Central memory CD8-positive, alpha-beta T cell (primary cell): Measurements from ENCODE around the gene PRSS8.

Experiments
- ATAC-seq: fragments of 150-1000 bp; cut with Tn5 transposase; replicated peaks from 2 replicates; pipeline ENCODE4 v1.10.0; 2022; ENCODE audit warnings: mild to moderate bottlenecking, moderate FRiP score, moderate number of reproducible peaks; ENCODE audit not compliant: poor library complexity, severe bottlenecking; ENCODE audit errors: extremely low read depth
- DNase-seq, 2 donors: peaks; one replicate each; pipeline ENCODE4 v3.0.0; 2021; ENCODE audit warnings: low spot score in 2 of 2
- H3K27ac Mint-ChIP-seq: one replicate; pipeline ENCODE4 v1.8.0; 2022; ENCODE audit warnings: low read depth, mild to moderate bottlenecking, moderate library complexity, mixed read lengths
- H3K27me3 Mint-ChIP-seq: one replicate; pipeline ENCODE4 v1.8.0; 2022; ENCODE audit warnings: mixed read lengths
- H3K36me3 Mint-ChIP-seq: one replicate; pipeline ENCODE4 v1.8.0; 2022; ENCODE audit warnings: mild to moderate bottlenecking, moderate library complexity, mixed read lengths; ENCODE audit not compliant: insufficient read depth
- H3K4me1 Mint-ChIP-seq: one replicate; pipeline ENCODE4 v1.8.0; 2022; ENCODE audit warnings: mixed read lengths
- H3K4me3 Mint-ChIP-seq: one replicate; pipeline ENCODE4 v1.8.0; 2022; ENCODE audit warnings: mild to moderate bottlenecking, moderate library complexity, mixed read lengths
- H3K9me3 Mint-ChIP-seq: one replicate; pipeline ENCODE4 v1.8.0; 2022; ENCODE audit warnings: mixed read lengths

The PRSS8 gene

GRCh38 chr16:31085873-31086628, 49.5 kb downstream of the PRSS8 start:
- H3K4me1 Mint-ChIP-seq = peaks cover 13% of the 10 kb centered on the region
- no peaks in the 10 kb centered on the region for H3K9me3 Mint-ChIP-seq
- peaks cover 8% of the 10 kb centered on the region for H3K36me3 Mint-ChIP-seq
- ATAC-seq (no peak), DNase-seq (no peak)
- no peak overlapping the region for H3K4me3 Mint-ChIP-seq
- no peaks in the 10 kb centered on the region for H3K27me3 Mint-ChIP-seq
- H3K27ac Mint-ChIP-seq = peak overlapping the region; percentile 73

GRCh38 chr16:31085411-31085810, 50.1 kb downstream of the PRSS8 start:
- no peak for DNase-seq
- Mint-ChIP-seq H3K27ac (peak overlapping the region; percentile 73), H3K4me1 (peaks cover 13% of the 10 kb centered on the region)

GRCh38 chr16:31084584-31085302, 50.8 kb downstream of the PRSS8 start:
- Mint-ChIP-seq H3K27me3 (no peaks in the 10 kb centered on the region), H3K9me3 (no peaks in the 10 kb centered on the region), H3K36me3 (peaks cover 12% of the 10 kb centered on the region), H3K27ac (no peak overlapping the region), H3K4me3 (no peak overlapping the region), H3K4me1 (peaks cover 13% of the 10 kb centered on the region)
- DNase-seq = no peak
- ATAC-seq = no peak

More at GRCh38 chr16:31085411-31085810, 50.1 kb downstream of the PRSS8 start:
- H3K27me3 Mint-ChIP-seq = no peaks in the 10 kb centered on the region
- H3K4me3 Mint-ChIP-seq = no peak overlapping the region
- peaks cover 9% of the 10 kb centered on the region for H3K36me3 Mint-ChIP-seq
- H3K9me3 Mint-ChIP-seq = no peaks in the 10 kb centered on the region
- ATAC-seq = no peak

GRCh38 chr16:31083981-31084380, 51.5 kb downstream of the PRSS8 start:
- no peak overlapping the region for H3K27ac Mint-ChIP-seq
- DNase-seq = no peak
- peaks cover 13% of the 10 kb centered on the region for H3K4me1 Mint-ChIP-seq
- no peaks in the 10 kb centered on the region for H3K9me3 Mint-ChIP-seq
- no peak for ATAC-seq
- H3K36me3 Mint-ChIP-seq = peaks cover 12% of the 10 kb centered on the region
- H3K27me3 Mint-ChIP-seq = no peaks in the 10 kb centered on the region
- H3K4me3 Mint-ChIP-seq = no peak overlapping the region

GRCh38 chr16:31083556-31083955, 52.0 kb downstream of the PRSS8 start:
- Mint-ChIP-seq H3K27me3 (no peaks in the 10 kb centered on the region), H3K27ac (no peak overlapping the region), H3K4me3 (no peak overlapping the region), H3K36me3 (peaks cover 12% of the 10 kb centered on the region), H3K4me1 (peaks cover 13% of the 10 kb centered on the region), H3K9me3 (no peaks in the 10 kb centered on the region)
- ATAC-seq (no peak), DNase-seq (no peak)

- no peak for ATAC-seq
- Mint-ChIP-seq H3K27me3 (no peaks in the 10 kb centered on the region), H3K4me1 (peaks cover 13% of the 10 kb centered on the region), H3K4me3 (no peak overlapping the region), H3K27ac (no peak overlapping the region), H3K9me3 (no peaks in the 10 kb centered on the region), H3K36me3 (peaks cover 13% of the 10 kb centered on the region)
- DNase-seq = no peak
Observed at GRCh38 chr16:31083081-31083480, 52.4 kb downstream of the PRSS8 start.

GRCh38 chr16:31082368-31083045, 53.0 kb downstream of the PRSS8 start:
- peaks cover 17% of the 10 kb centered on the region for H3K36me3 Mint-ChIP-seq
- DNase-seq = no peak
- H3K27ac Mint-ChIP-seq = peak overlapping the region; percentile 78

More at GRCh38 chr16:31082368-31083045, 53.0 kb downstream of the PRSS8 start:
- no peaks in the 10 kb centered on the region for H3K27me3 Mint-ChIP-seq
- H3K4me1 Mint-ChIP-seq = peaks cover 13% of the 10 kb centered on the region
- ATAC-seq = no peak
- no peaks in the 10 kb centered on the region for H3K9me3 Mint-ChIP-seq
- H3K4me3 Mint-ChIP-seq = no peak overlapping the region
